Uterus (tissue), 4 donors: ENCODE results near the gene TMEM183A. TPM values are rescaled to one million over a fixed set of nuclear protein-coding genes. Genes with fewer than 3 reads are reported as not detected.

Source experiments
- DNase-seq, 2 donors: peaks; one replicate each; pipeline ENCODE4 v3.0.0-alpha.2; 2019 to 2020
- H3K27ac ChIP-seq, 2 donors: fragments of 200-600 bp; sonication (generic); 1 replicate in 1 of 2; 2 replicates in 1 of 2; pipeline ENCODE4 v1.5.1; 2016 to 2018
- H3K27me3 ChIP-seq, 2 donors: fragments of 200-600 bp; sonication (generic); one replicate each; pipeline ENCODE4 v1.5.1; 2018 to 2019; ENCODE audit warnings: control low read depth in 1 of 2
- H3K36me3 ChIP-seq, 2 donors: fragments of 200-600 bp; sonication (generic); one replicate each; pipeline ENCODE4 v1.5.1; 2019; ENCODE audit warnings: control low read depth in 1 of 2
- H3K4me1 ChIP-seq, 2 donors: fragments of 200-600 bp; sonication (generic); one replicate each; pipeline ENCODE4 v1.5.1; 2018 to 2019; ENCODE audit warnings: control low read depth in 1 of 2
- H3K4me3 ChIP-seq, 2 donors: fragments of 200-600 bp; sonication (generic); 1 replicate in 1 of 2; 2 replicates in 1 of 2; pipeline ENCODE4 v1.5.1; 2018 to 2019; ENCODE audit warnings: mild to moderate bottlenecking in 1 of 2
- H3K9me3 ChIP-seq, 2 donors: fragments of 200-600 bp; sonication (generic); one replicate each; pipeline ENCODE4 v1.5.1; 2019; ENCODE audit warnings: control low read depth in 1 of 2
- POLR2A ChIP-seq, 2 donors: fragments of 450-650 bp; IDR thresholded peaks; one replicate each; pipeline ENCODE4 v1.6.1; 2016; ENCODE audit warnings: antibody characterized with exemption in 2 of 2, mild to moderate bottlenecking in 1 of 2, moderate library complexity in 1 of 2
- intact Hi-C: fragments of 100-400 bp; cut with DNase I; formaldehyde crosslinking; loops from one replicate; pipeline ENCODE4 v1.15.1; 2023; ENCODE audit warnings: low total_unique reads
- total RNA-seq, 4 donors: library from RNA; depleted of rRNA in 3 of 4; stranded (reverse); fragments of >200 nt in 3 of 4; gene quantifications; one replicate each; pipeline versions ENCODE4 v1.1.0 to v1.2.4, GENCODE V29; 2014 to 2023
- TF ChIP-seq, protein P1 (sequence below), 4 experiments: fragments of 200-600 bp in 2 of 4; fragments of 450-650 bp in 2 of 4; sonication (generic) in 2 of 4; IDR thresholded peaks; one replicate each; pipeline ENCODE4 v1.5.1; 2016 to 2019; ENCODE audit warnings: antibody characterized with exemption in 4 of 4, mild to moderate bottlenecking in 2 of 4, moderate library complexity in 1 of 4
- donor health status: DM: yes; HTN: yes; CAD: no.

TMEM183A gene
- total RNA-seq, 4 donors from 2014 or later, result 25.9 to 109 (median 68.1) TPM

GRCh38 chr1:202987255-202987654 lies 19.9 kb upstream of the TMEM183A start:
- H3K27ac ChIP-seq, result no peak overlapping the region
- TF ChIP-seq, protein P1, sequence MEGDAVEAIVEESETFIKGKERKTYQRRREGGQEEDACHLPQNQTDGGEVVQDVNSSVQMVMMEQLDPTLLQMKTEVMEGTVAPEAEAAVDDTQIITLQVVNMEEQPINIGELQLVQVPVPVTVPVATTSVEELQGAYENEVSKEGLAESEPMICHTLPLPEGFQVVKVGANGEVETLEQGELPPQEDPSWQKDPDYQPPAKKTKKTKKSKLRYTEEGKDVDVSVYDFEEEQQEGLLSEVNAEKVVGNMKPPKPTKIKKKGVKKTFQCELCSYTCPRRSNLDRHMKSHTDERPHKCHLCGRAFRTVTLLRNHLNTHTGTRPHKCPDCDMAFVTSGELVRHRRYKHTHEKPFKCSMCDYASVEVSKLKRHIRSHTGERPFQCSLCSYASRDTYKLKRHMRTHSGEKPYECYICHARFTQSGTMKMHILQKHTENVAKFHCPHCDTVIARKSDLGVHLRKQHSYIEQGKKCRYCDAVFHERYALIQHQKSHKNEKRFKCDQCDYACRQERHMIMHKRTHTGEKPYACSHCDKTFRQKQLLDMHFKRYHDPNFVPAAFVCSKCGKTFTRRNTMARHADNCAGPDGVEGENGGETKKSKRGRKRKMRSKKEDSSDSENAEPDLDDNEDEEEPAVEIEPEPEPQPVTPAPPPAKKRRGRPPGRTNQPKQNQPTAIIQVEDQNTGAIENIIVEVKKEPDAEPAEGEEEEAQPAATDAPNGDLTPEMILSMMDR (IDR thresholded peaks at IDR 0.05), result no peak
- no peak for TF ChIP-seq POLR2A (IDR thresholded peaks at IDR 0.05)
- no peak for DNase-seq
- no peaks in the 10 kb centered on the region for H3K36me3 ChIP-seq
- no peaks in the 10 kb centered on the region for H3K27me3 ChIP-seq
- H3K9me3 ChIP-seq, result no peaks in the 10 kb centered on the region
- intact Hi-C loops, result no loop called here
- no peak overlapping the region for H3K4me3 ChIP-seq
- H3K4me1 ChIP-seq, result no peaks in the 10 kb centered on the region

- Histone ChIP-seq H3K27ac (no peak overlapping the region), H3K27me3 (no peaks in the 10 kb centered on the region), H3K36me3 (no peaks in the 10 kb centered on the region), H3K4me1 (no peaks in the 10 kb centered on the region), H3K9me3 (no peaks in the 10 kb centered on the region), H3K4me3 (no peak overlapping the region)
- TF ChIP-seq POLR2A (IDR thresholded peaks at IDR 0.05), result no peak
- TF ChIP-seq, protein P1 (IDR thresholded peaks at IDR 0.05), result no peak
- intact Hi-C loops, result no loop called here
- no peak for DNase-seq
Observed at GRCh38 chr1:202987922-202988583, 19.1 kb upstream of the TMEM183A start.

DNA sequence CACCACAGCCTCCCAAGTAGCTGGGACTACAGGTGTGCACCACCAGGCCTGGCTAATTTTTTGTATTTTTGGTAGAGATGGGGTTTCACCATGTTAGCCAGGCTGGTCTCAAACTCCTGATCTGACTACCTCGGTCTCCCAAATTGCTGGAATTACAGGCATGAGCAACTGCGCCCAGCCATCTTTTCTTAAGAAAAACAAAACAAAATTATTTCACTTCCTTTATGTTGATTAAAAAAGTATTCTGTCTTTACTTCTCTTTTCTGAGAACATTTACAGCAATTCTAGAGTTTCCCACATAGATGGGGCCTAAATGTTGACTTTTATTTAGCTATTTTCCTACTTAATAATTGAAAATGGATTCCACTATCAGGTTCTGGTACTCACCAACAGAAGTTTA lies 17.3 kb upstream of the TMEM183A start:
- H3K9me3 ChIP-seq, result no peaks in the 10 kb centered on the region
- H3K27me3 ChIP-seq, result no peaks in the 10 kb centered on the region
- H3K4me1 ChIP-seq, result no peaks in the 10 kb centered on the region
- no peaks in the 10 kb centered on the region for H3K36me3 ChIP-seq
- no peak overlapping the region for H3K4me3 ChIP-seq
- no peak for DNase-seq
- no peak for TF ChIP-seq POLR2A (IDR thresholded peaks at IDR 0.05)
- TF ChIP-seq, protein P1 (IDR thresholded peaks at IDR 0.05), result no peak
- intact Hi-C loops, result no loop called here
- H3K27ac ChIP-seq, result no peak overlapping the region

GRCh38 chr1:202991112-202991511 lies 16.1 kb upstream of the TMEM183A start:
- H3K4me1 ChIP-seq, result no peaks in the 10 kb centered on the region
- TF ChIP-seq POLR2A (IDR thresholded peaks at IDR 0.05), result no peak
- TF ChIP-seq, protein P1 (IDR thresholded peaks at IDR 0.05), result no peak
- H3K36me3 ChIP-seq, result no peaks in the 10 kb centered on the region
- no peaks in the 10 kb centered on the region for H3K27me3 ChIP-seq
- H3K4me3 ChIP-seq, result no peak overlapping the region
- H3K9me3 ChIP-seq, result no peaks in the 10 kb centered on the region
- H3K27ac ChIP-seq, result no peak overlapping the region
- no peak for DNase-seq
- intact Hi-C loops, result no loop called here

DNA sequence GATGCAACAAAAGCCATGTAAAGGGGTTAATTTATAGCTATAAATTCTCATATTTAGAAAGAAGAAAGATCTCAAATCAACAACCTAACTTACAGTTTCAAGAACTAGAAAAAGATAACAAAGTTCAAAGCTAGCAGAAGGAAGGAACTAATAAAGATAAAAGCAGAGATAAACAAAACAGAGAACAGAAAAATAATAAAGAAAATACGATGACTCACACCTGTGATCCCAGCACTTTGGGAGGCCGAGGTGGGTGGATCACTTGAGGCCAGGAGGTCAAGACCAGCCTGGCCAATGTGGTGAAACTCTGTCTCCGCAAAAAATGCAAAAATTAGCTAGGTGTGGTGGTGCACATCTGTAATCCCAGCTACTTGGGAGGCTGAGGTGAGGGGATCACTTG lies 12.4 kb upstream of the TMEM183A start:
- intact Hi-C loops, result no loop called here
- H3K27me3 ChIP-seq, result no peaks in the 10 kb centered on the region
- no peak overlapping the region for H3K4me3 ChIP-seq
- TF ChIP-seq, protein P1 (IDR thresholded peaks at IDR 0.05), result no peak
- TF ChIP-seq POLR2A (IDR thresholded peaks at IDR 0.05), result no peak
- DNase-seq, result no peak
- no peak overlapping the region for H3K27ac ChIP-seq
- no peaks in the 10 kb centered on the region for H3K4me1 ChIP-seq
- no peaks in the 10 kb centered on the region for H3K36me3 ChIP-seq
- no peaks in the 10 kb centered on the region for H3K9me3 ChIP-seq
